Smooth muscle cell of bladder (primary cell): ENCODE measurements around the gene TMEM19. TPM values are rescaled to one million over a fixed set of nuclear protein-coding genes. Genes with fewer than 3 reads are reported as not detected.

ENCODE experiments used
- total RNA-seq: library from RNA; depleted of rRNA; stranded (reverse); fragments of >200 nt; gene quantifications from 2 replicates; pipeline ENCODE4 v1.2.3, GENCODE V29; 2014

Gene TMEM19
- 22.5 and 31.3 TPM in 2 replicates for total RNA-seq

DNA sequence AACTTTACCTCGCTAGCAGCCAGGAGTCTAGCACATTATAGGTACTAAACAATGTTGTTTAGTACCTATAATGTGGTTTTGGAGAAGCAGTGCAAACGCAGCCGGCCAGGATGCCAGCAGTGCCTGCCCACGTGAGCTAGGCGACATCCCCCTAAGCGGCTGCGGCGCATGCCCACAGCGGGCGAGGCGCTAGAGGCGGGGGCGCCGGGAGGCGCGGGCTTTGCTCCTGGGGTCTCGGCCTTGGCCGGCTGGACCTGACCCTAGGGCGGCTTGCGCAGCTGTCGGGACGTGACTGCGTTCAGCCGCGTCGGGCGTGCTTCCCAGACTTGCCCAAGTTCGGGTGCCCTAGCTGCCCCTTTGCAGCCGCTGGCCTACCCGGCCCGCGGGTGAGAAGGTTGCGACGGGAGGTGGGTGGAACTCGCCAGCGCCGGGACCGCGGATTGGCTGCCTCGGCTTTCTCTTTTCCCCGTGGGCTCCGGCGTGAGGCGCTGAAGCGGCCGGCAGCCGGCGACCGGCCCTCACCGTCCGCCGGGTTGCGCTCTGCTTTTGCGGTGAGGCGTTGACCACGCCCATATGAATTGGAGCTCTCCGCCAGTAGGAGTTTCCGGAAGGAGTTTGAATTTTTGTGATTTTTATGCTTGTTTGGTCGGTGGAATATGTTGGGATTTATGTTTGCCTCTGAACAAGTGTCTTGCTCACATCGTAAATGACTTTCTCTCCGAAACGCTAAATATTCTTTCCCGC is at the start of gene TMEM19:
Gene TMEM19 (plus strand): TSS at position 169 of the 744 bp plus-strand sequence. CDS start 599 bp downstream, outside the sequence.

DNA sequence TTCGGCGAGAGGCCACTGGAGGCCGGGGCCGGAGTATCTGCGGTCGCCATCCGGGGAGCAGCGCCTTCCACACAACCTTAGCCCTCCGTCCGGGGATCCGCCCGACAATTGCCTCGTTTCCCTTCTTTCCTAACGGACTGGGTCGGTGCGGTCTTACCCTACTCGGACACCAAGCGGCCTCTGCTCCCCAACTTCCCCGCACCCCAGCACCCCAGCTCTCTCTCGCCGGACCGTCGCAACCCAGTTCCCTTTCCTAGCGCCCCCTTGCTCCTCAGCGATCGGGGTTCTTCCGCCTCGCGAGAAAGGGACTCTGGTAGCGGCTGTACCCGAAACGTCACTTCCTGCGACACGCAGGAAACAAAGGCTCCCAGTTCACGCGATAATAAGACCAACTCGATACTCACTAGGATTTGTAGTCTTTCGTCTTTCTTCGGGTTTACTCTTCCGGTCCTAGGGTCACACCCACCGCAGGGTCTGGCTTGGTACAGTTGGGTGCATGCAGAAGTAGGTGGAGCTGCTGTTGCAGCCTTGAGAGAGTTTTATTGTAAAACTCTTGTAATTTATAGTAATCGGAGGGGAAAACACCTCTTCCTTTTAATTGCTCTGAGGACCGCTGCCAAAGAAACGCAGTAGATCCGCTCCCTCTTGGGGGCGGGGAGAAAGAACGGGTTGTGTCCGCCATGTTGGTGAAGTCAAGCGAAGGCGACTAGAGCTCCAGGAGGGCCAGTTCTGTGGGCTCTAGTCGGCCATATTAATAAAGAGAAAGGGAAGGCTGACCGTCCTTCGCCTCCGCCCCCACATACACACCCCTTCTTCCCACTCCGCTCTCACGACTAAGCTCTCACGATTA is 22.1 kb upstream of the TMEM19 start, which contains the start of the genes THAP2 and ZFC3H1:
Gene THAP2 (plus strand): TSS at position 741 of the 850 bp plus-strand sequence. CDS start 209 bp downstream, outside the sequence.
Gene ZFC3H1 (minus strand): TSS at position 288 of the 850 bp plus-strand sequence. CDS start 238 bp downstream, at position 50.

Other genes with a start within 250 kb of the TMEM19 start
- gene LGR5, start 246.3 kb upstream of the TMEM19 start, total RNA-seq, result not detected in 2 replicates
- 18.3 and 21.1 TPM in 2 replicates for gene ZFC3H1, start 22.2 kb upstream of the TMEM19 start, total RNA-seq
- gene THAP2, start 21.8 kb upstream of the TMEM19 start, total RNA-seq, result 2.3 and 4.3 TPM in 2 replicates
- 14.2 and 39.5 TPM in 2 replicates for gene RAB21, start 68.8 kb downstream of the TMEM19 start, total RNA-seq
- gene TBC1D15, start 153.7 kb downstream of the TMEM19 start, total RNA-seq, result 16.2 and 23.2 TPM in 2 replicates